Measurements from ENCODE around the gene INSRR. TPM values are rescaled to one million over a fixed set of nuclear protein-coding genes. Genes with fewer than 3 reads are reported as not detected.

The INSRR gene
- total and polyA plus RNA-seq, 9 of the 15 experiments (the other 6 are each of a cell fraction or from before 2014, with no cell fraction given): 0.03 to 0.18 (median 0.06) TPM; not detected in 3

DNA sequence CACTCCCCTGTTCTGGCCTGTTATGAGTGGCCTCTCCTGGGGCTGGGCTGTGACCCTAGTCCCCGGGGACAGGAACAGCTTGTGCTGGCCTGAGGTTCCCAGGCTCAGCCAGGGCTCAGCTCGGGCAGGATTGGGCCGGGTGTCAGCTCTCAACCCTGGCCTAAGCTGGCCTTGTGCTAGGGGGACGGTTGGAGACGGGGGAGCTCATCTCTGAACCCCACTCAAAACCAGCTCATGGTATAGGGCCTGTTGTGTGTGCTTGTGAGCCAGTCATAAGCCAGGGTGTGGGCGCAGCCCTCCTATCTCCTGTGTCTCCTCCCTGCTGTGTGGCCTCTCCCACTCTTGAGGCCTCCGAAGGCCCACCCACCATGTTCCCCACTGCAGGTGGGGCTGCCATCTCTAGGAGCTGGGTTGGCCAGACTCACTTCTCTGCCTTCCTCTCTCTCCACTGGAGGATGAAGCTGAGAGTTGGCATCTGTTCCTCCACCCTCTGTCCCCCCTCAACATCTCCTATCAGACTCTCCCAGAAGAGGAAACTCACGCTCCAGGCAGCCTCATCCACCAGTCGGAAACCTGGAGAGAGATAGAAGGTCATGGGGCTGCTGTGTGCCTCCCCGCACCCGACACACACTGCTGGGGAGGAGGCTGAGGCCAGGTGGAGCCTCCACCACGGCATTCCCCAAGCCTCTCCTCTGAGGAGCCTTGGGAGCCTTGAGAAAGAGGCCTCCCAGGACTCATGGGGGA, 36.0 kb upstream of the INSRR start (continued):
- TF ChIP-seq KLF16 (IDR thresholded peaks at IDR 0.05): peak; percentile 74; the same call in 1 of the 2 replicates
- TF ChIP-seq, protein P1, sequence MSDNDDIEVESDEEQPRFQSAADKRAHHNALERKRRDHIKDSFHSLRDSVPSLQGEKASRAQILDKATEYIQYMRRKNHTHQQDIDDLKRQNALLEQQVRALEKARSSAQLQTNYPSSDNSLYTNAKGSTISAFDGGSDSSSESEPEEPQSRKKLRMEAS (CRISPR knock-in tag; IDR thresholded peaks at IDR 0.05): peak; percentile 51
- peak in 1 of 2 experiments; percentile 33; a peak in 2 of 4 replicates for TF ChIP-seq TRIM24 (IDR thresholded peaks at IDR 0.05)
- TF ChIP-seq CREM (IDR thresholded peaks at IDR 0.05; ENCODE audit: low read depth): peak; percentile 4; the same call in 1 of the 2 replicates
- no peak for TF ChIP-seq ZNF778 (CRISPR knock-in tag; IDR thresholded peaks at IDR 0.05)
- TF ChIP-seq POLR3A (IDR thresholded peaks at IDR 0.05; ENCODE audit: borderline replicate concordance, extremely low read depth, insufficient read depth, insufficient read length): no peak
- TF ChIP-seq, protein P2, sequence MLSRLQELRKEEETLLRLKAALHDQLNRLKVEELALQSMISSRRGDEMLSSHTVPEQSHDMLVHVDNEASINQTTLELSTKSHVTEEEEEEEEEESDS (CRISPR knock-in tag; IDR thresholded peaks at IDR 0.05): no peak
- TF ChIP-seq ILK (tag; IDR thresholded peaks at IDR 0.05; ENCODE audit: borderline replicate concordance, low read depth): no peak
- TF ChIP-seq, protein P3, sequence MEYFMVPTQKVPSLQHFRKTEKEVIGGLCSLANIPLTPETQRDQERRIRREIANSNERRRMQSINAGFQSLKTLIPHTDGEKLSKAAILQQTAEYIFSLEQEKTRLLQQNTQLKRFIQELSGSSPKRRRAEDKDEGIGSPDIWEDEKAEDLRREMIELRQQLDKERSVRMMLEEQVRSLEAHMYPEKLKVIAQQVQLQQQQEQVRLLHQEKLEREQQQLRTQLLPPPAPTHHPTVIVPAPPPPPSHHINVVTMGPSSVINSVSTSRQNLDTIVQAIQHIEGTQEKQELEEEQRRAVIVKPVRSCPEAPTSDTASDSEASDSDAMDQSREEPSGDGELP (CRISPR knock-in tag; IDR thresholded peaks at IDR 0.05; ENCODE audit: borderline replicate concordance): peak; percentile 33; the same call in 1 of the 2 replicates
- TF ChIP-seq, protein P4, sequence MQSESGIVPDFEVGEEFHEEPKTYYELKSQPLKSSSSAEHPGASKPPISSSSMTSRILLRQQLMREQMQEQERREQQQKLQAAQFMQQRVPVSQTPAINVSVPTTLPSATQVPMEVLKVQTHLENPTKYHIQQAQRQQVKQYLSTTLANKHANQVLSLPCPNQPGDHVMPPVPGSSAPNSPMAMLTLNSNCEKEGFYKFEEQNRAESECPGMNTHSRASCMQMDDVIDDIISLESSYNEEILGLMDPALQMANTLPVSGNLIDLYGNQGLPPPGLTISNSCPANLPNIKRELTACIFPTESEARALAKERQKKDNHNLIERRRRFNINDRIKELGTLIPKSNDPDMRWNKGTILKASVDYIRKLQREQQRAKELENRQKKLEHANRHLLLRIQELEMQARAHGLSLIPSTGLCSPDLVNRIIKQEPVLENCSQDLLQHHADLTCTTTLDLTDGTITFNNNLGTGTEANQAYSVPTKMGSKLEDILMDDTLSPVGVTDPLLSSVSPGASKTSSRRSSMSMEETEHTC (IDR thresholded peaks at IDR 0.05): peak; percentile 66; the same call in 1 of the 2 replicates
- TF ChIP-seq ZNF146 (CRISPR knock-in tag; IDR thresholded peaks at IDR 0.05; ENCODE audit: unreplicated experiment): no peak
- peak; percentile 91 for TF ChIP-seq BHLHE40 (IDR thresholded peaks at IDR 0.05; ENCODE audit: low read length)
- TF ChIP-seq HDAC1 (IDR thresholded peaks at IDR 0.05): peak in 1 of 2 experiments; percentile 45; a peak in 1 of 4 replicates
- TF ChIP-seq, protein P5, sequence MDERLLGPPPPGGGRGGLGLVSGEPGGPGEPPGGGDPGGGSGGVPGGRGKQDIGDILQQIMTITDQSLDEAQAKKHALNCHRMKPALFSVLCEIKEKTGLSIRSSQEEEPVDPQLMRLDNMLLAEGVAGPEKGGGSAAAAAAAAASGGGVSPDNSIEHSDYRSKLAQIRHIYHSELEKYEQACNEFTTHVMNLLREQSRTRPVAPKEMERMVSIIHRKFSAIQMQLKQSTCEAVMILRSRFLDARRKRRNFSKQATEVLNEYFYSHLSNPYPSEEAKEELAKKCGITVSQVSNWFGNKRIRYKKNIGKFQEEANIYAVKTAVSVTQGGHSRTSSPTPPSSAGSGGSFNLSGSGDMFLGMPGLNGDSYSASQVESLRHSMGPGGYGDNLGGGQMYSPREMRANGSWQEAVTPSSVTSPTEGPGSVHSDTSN (CRISPR knock-in tag; IDR thresholded peaks at IDR 0.05; ENCODE audit: low read depth): no peak
- TF ChIP-seq, protein P5 (tag; conservative IDR thresholded peaks at IDR 0.05; ENCODE audit: low read depth): no peak
- TF ChIP-seq PTRF (tag; IDR thresholded peaks at IDR 0.05): no peak
- 0 out of 2 replicates have a peak, but pooled peaks have one; percentile 27 for TF ChIP-seq MIER1 (IDR thresholded peaks at IDR 0.05; ENCODE audit: low read depth)
- no peak for TF ChIP-seq TFAM (CRISPR knock-in tag; conservative IDR thresholded peaks at IDR 0.05)

Measured in K562 (cell line).